ENCODE results near the gene ETDC.

Gene ETDC

GRCh38 chrX:135346975-135347374 lies 37.7 kb downstream of the ETDC start:
- Histone ChIP-seq H3K36me3 (ENCODE audit: insufficient read depth, low read length) (peaks cover 37% of the 10 kb centered on the region), H4K20me1 (ENCODE audit: insufficient read depth, low read length) (peaks cover 8% of the 10 kb centered on the region), H3K9ac (ENCODE audit: low read depth, low read length) (no peak overlapping the region), H3K4me3 (ENCODE audit: low read depth in 1 of 2, low read length in 2 of 2) (no peak overlapping the region), H3K4me1 (ENCODE audit: insufficient read depth, low read length) (peaks cover 25% of the 10 kb centered on the region), H3K27me3 (ENCODE audit: insufficient read depth, low read length, poor library complexity) (no peaks in the 10 kb centered on the region), H3K27ac (ENCODE audit: low read length) (no peak overlapping the region), H3K9me3 (ENCODE audit: insufficient read depth, low read length, severe bottlenecking) (no peaks in the 10 kb centered on the region), H3K4me2 (ENCODE audit: insufficient read depth, low read length) (no peak overlapping the region), H2AFZ (ENCODE audit: low read depth, low read length) (no peak overlapping the region), H3K79me2 (ENCODE audit: insufficient read depth, low read length) (peaks cover 22% of the 10 kb centered on the region)
- no peak for ATAC-seq (ENCODE audit: insufficient read depth, low read depth)
- no peak for DNase-seq
- no peak for TF ChIP-seq CTCF (IDR thresholded peaks at IDR 0.05; ENCODE audit: borderline replicate concordance, extremely low read depth, low read length, poor library complexity, severe bottlenecking)
- no peak for TF ChIP-seq EZH2 (IDR thresholded peaks at IDR 0.05; ENCODE audit: borderline replicate concordance, low read depth, low read length, severe bottlenecking)

GRCh38 chrX:135347381-135348016 lies 38.2 kb downstream of the ETDC start:
- TF ChIP-seq CTCF (IDR thresholded peaks at IDR 0.05; ENCODE audit: borderline replicate concordance, extremely low read depth, low read length, poor library complexity, severe bottlenecking), result no peak
- no peak for TF ChIP-seq EZH2 (IDR thresholded peaks at IDR 0.05; ENCODE audit: borderline replicate concordance, low read depth, low read length, severe bottlenecking)
- H3K27me3 ChIP-seq (ENCODE audit: insufficient read depth, low read length, poor library complexity), result no peaks in the 10 kb centered on the region
- no peak overlapping the region for H3K4me3 ChIP-seq (ENCODE audit: low read depth in 1 of 2, low read length in 2 of 2)
- peaks cover 37% of the 10 kb centered on the region for H3K36me3 ChIP-seq (ENCODE audit: insufficient read depth, low read length)
- ATAC-seq (ENCODE audit: insufficient read depth, low read depth) (no peak), DNase-seq (no peak)
- H3K9me3 ChIP-seq (ENCODE audit: insufficient read depth, low read length, severe bottlenecking), result no peaks in the 10 kb centered on the region
- H2AFZ ChIP-seq (ENCODE audit: low read depth, low read length), result no peak overlapping the region
- H4K20me1 ChIP-seq (ENCODE audit: insufficient read depth, low read length), result peaks cover 2% of the 10 kb centered on the region
- peaks cover 20% of the 10 kb centered on the region for H3K4me1 ChIP-seq (ENCODE audit: insufficient read depth, low read length)
- peaks cover 17% of the 10 kb centered on the region for H3K79me2 ChIP-seq (ENCODE audit: insufficient read depth, low read length)
- H3K9ac ChIP-seq (ENCODE audit: low read depth, low read length), result no peak overlapping the region
- H3K27ac ChIP-seq (ENCODE audit: low read length), result no peak overlapping the region
- no peak overlapping the region for H3K4me2 ChIP-seq (ENCODE audit: insufficient read depth, low read length)

GRCh38 chrX:135354288-135354687 lies 45.0 kb downstream of the ETDC start:
- Histone ChIP-seq H3K36me3 (ENCODE audit: insufficient read depth, low read length) (peaks cover 15% of the 10 kb centered on the region), H3K9ac (ENCODE audit: low read depth, low read length) (no peak overlapping the region), H3K27ac (ENCODE audit: low read length) (no peak overlapping the region), H3K27me3 (ENCODE audit: insufficient read depth, low read length, poor library complexity) (no peaks in the 10 kb centered on the region), H3K4me1 (ENCODE audit: insufficient read depth, low read length) (no peaks in the 10 kb centered on the region), H2AFZ (ENCODE audit: low read depth, low read length) (no peak overlapping the region), H3K9me3 (ENCODE audit: insufficient read depth, low read length, severe bottlenecking) (no peaks in the 10 kb centered on the region), H3K79me2 (ENCODE audit: insufficient read depth, low read length) (no peaks in the 10 kb centered on the region), H3K4me2 (ENCODE audit: insufficient read depth, low read length) (no peak overlapping the region), H4K20me1 (ENCODE audit: insufficient read depth, low read length) (no peaks in the 10 kb centered on the region), H3K4me3 (ENCODE audit: low read depth in 1 of 2, low read length in 2 of 2) (no peak overlapping the region)
- no peak for TF ChIP-seq EZH2 (IDR thresholded peaks at IDR 0.05; ENCODE audit: borderline replicate concordance, low read depth, low read length, severe bottlenecking)
- TF ChIP-seq CTCF (IDR thresholded peaks at IDR 0.05; ENCODE audit: borderline replicate concordance, extremely low read depth, low read length, poor library complexity, severe bottlenecking), result no peak
- no peak for ATAC-seq (ENCODE audit: insufficient read depth, low read depth)
- no peak for DNase-seq

All from DND-41 (cell line).